SU-DHL-6 (cell line): ENCODE measurements around the gene SH2D3A.
"Not testable (repeated sequence)": the region's sequence is repeated elsewhere in the genome, so short reads cannot be mapped to it uniquely, and the experiment has no call there.

ENCODE experiments used
- H2AFZ ChIP-seq: fragments of 200-600 bp; sonication (generic); 2 replicates; pipeline ENCODE4 v1.6.1; 2014; ENCODE audit warnings: low read depth, mild to moderate bottlenecking, moderate library complexity, mixed read lengths, antibody characterized with exemption, low read length; ENCODE audit not compliant: severe bottlenecking
- H3F3A ChIP-seq: fragments of 200-600 bp; shearing (Covaris generic); 2 replicates; pipeline ENCODE4 v1.6.0; 2016; ENCODE audit warnings: antibody characterized with exemption, mild to moderate bottlenecking; ENCODE audit not compliant: insufficient read depth
- H3K27ac ChIP-seq: fragments of 200-600 bp; sonication (generic); 2 replicates; pipeline ENCODE4 v1.5.1; 2016; ENCODE audit warnings: low read depth, mild to moderate bottlenecking, low read length, moderate library complexity, mixed read lengths
- H3K27me3 ChIP-seq: fragments of 200-600 bp; sonication (generic), shearing (Covaris generic); 2 replicates; pipeline ENCODE4 v1.6.0; 2014; ENCODE audit warnings: mild to moderate bottlenecking, low read length
- H3K36me3 ChIP-seq: fragments of 200-600 bp; sonication (generic); 2 replicates; pipeline ENCODE4 v1.6.1; 2014; ENCODE audit warnings: mild to moderate bottlenecking, low read length, mixed read lengths
- H3K4me2 ChIP-seq: fragments of 300-600, 200-600 bp; shearing (Covaris generic), sonication (generic); 2 replicates; pipeline ENCODE4 v1.6.0; 2014; ENCODE audit warnings: low read length, low read depth, mild to moderate bottlenecking; ENCODE audit not compliant: poor library complexity, severe bottlenecking
- H3K4me3 ChIP-seq: fragments of 200-600 bp; sonication (generic); 2 replicates; pipeline ENCODE4 v1.5.1; 2014; ENCODE audit warnings: antibody characterized with exemption, low read length, mild to moderate bottlenecking, mixed read lengths; ENCODE audit not compliant: insufficient read depth, poor library complexity, severe bottlenecking
- H3K79me2 ChIP-seq: fragments of 200-600 bp; sonication (generic); 2 replicates; pipeline ENCODE4 v1.6.1; 2014; ENCODE audit warnings: mild to moderate bottlenecking, low read length, moderate library complexity; ENCODE audit not compliant: insufficient read depth
- H3K9ac ChIP-seq: fragments of 200-600 bp; sonication (generic); 2 replicates; pipeline ENCODE4 v1.7.0; 2014; ENCODE audit warnings: mild to moderate bottlenecking, low read length
- H3K9me2 ChIP-seq: fragments of 200-600 bp; sonication (generic); replicated peaks from 2 replicates; pipeline ENCODE4 v1.6.1; 2014; ENCODE audit warnings: low read length; ENCODE audit not compliant: insufficient read depth
- H3K9me3 ChIP-seq: fragments of 200-600 bp; sonication (generic); 2 replicates; pipeline ENCODE4 v1.6.1; 2014; ENCODE audit warnings: low read length, mixed read lengths; ENCODE audit not compliant: insufficient read depth
- H4K20me1 ChIP-seq: fragments of 200-600 bp; sonication (generic); 2 replicates; pipeline ENCODE4 v1.6.1; 2014; ENCODE audit warnings: low read depth, mild to moderate bottlenecking, antibody characterized with exemption, low read length, moderate library complexity, mixed read lengths
- EZH2phosphoT487 ChIP-seq: fragments of 200-600 bp; sonication (generic), shearing (Covaris generic); conservative IDR thresholded peaks from 2 replicates; pipeline ENCODE4 v1.6.1; 2018; ENCODE audit warnings: mild to moderate bottlenecking, antibody characterized with exemption, low read length, moderate library complexity, mixed read lengths
- TF ChIP-seq, protein P1 (sequence below): fragments of 200-600 bp; sonication (generic); IDR thresholded peaks from one replicate; pipeline ENCODE4 v1.5.1; 2017; ENCODE audit warnings: antibody characterized with exemption, mild to moderate bottlenecking, low read length, moderate library complexity; ENCODE audit not compliant: insufficient read depth, poor library complexity, severe bottlenecking

The SH2D3A gene

DNA sequence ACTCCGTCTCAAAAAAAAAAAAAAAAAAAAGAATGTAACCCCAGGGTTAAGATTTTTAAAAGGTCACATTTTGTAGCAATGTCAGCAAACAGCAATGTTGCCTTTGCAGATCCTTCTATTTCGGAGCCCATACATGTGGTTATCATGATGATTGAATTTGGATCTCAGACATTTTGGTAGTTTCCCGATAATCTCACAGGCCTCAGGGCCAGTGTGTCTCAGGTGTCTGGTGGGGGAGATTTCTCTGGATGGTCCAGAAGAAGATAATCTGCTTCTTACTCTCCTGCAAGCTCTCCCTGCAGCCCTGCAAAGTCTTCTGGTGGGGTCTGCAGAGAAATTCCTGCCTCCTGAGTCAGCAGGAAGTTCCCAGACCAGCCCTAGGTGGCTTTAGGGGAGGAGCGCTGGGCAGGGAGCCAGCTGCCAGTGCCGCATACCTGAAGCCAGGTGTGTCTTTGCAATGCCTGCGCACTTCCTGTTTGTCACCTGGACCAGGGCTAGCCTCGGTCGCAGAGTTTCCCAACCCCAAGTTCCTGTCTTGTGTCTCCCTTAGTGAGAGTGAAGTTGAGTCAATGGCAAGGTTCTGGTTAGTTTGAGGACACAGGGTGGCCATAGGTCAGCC lies 1.4 kb downstream of the SH2D3A start:
- H4K20me1 ChIP-seq: no peaks in the 10 kb centered on the region
- no peak overlapping the region for H3K27ac ChIP-seq
- H3K36me3 ChIP-seq: no peaks in the 10 kb centered on the region
- peaks cover 9% of the 10 kb centered on the region; the same call in 1 of the 2 replicates for H3K79me2 ChIP-seq
- H3K9me3 ChIP-seq: no peaks in the 10 kb centered on the region
- no peaks in the 10 kb centered on the region for H3K27me3 ChIP-seq
- H3K9ac ChIP-seq: peak overlapping the region; percentile 59
- peaks cover 11% of the 10 kb centered on the region for H3F3A ChIP-seq
- H2AFZ ChIP-seq: no peak overlapping the region
- H3K9me2 ChIP-seq: no peaks in the 10 kb centered on the region
- H3K4me3 ChIP-seq: peak overlapping the region; percentile 69
- TF ChIP-seq, protein P1, sequence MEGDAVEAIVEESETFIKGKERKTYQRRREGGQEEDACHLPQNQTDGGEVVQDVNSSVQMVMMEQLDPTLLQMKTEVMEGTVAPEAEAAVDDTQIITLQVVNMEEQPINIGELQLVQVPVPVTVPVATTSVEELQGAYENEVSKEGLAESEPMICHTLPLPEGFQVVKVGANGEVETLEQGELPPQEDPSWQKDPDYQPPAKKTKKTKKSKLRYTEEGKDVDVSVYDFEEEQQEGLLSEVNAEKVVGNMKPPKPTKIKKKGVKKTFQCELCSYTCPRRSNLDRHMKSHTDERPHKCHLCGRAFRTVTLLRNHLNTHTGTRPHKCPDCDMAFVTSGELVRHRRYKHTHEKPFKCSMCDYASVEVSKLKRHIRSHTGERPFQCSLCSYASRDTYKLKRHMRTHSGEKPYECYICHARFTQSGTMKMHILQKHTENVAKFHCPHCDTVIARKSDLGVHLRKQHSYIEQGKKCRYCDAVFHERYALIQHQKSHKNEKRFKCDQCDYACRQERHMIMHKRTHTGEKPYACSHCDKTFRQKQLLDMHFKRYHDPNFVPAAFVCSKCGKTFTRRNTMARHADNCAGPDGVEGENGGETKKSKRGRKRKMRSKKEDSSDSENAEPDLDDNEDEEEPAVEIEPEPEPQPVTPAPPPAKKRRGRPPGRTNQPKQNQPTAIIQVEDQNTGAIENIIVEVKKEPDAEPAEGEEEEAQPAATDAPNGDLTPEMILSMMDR: no peak
- no peak for TF ChIP-seq EZH2phosphoT487
- H3K4me2 ChIP-seq: peak overlapping the region; percentile 84

DNA sequence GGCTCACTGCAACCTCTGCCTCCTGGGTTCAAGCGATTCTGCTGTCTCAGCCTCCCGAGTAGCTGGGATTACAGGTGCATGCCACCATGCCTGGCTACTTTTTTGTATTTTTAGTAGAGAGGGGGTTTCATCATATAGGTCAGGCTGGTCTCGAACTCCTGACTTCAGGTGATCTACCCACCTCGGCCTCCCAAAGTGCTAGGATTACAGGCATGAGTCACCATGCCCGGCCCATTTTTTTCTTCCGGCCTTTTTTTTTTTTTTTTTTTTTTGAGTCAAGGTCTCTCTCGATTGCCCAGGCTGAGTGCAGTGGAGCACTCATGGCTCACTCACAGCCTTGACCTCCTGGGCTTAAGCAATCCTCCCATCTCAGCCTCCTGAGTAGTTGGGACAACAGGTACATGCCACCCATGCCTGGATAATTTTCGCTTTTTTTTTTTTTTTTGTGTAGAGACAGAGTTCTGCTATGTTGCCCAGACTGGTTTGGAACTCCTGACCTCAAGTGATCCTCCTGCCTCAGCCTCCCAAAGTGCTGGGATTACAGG lies 4.9 kb downstream of the SH2D3A start:
- not testable (repeated sequence) for H3K9me2 ChIP-seq, H3K4me3 ChIP-seq, H3K36me3 ChIP-seq, H3K79me2 ChIP-seq, H3K4me2 ChIP-seq, H3K27ac ChIP-seq, H4K20me1 ChIP-seq, H3K9me3 ChIP-seq, H2AFZ ChIP-seq, H3K27me3 ChIP-seq, H3F3A ChIP-seq, H3K9ac ChIP-seq

DNA sequence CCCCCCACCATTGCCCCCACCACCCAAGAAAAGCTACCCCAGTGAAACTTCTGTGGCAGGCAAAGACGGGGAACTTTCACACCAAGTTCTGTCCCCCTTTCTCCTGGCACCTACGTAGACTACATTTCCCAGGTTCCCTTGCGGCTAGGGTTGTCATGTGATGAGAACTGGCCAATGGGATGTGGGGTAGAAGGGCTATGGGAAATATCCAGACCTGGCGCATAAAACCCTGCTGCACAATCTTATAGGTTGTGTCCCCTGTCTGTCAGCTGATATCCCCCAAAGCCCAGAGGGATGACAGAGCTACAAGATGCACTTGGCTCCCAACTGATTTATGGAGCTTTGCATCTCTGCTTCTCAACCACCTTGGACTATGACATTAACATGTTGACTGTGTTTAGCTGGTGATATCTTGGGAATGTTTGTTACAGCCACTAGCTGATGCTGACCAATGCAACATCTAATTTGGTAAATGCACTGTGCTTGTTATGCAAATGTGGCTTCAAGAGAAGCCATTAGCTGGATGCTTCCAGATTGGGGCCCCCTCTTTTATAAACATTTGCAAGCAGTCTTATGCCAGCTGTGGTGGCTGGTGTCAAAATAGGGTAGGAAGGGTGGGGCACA lies 6.1 kb downstream of the SH2D3A start:
- no peaks in the 10 kb centered on the region for H3K9me2 ChIP-seq
- no peak overlapping the region for H2AFZ ChIP-seq
- no peaks in the 10 kb centered on the region for H4K20me1 ChIP-seq
- H3K4me2 ChIP-seq: no peak overlapping the region
- no peaks in the 10 kb centered on the region for H3K9me3 ChIP-seq
- H3K79me2 ChIP-seq: peaks cover 4% of the 10 kb centered on the region; the same call in 1 of the 2 replicates
- TF ChIP-seq, protein P1: no peak
- TF ChIP-seq EZH2phosphoT487: no peak
- no peak overlapping the region for H3K27ac ChIP-seq
- H3K27me3 ChIP-seq: no peaks in the 10 kb centered on the region
- no peak overlapping the region for H3K4me3 ChIP-seq
- H3F3A ChIP-seq: 0 out of 2 replicates have a peak, but pooled peaks cover 3% of the 10 kb centered on the region
- no peaks in the 10 kb centered on the region for H3K36me3 ChIP-seq
- no peak overlapping the region for H3K9ac ChIP-seq

DNA sequence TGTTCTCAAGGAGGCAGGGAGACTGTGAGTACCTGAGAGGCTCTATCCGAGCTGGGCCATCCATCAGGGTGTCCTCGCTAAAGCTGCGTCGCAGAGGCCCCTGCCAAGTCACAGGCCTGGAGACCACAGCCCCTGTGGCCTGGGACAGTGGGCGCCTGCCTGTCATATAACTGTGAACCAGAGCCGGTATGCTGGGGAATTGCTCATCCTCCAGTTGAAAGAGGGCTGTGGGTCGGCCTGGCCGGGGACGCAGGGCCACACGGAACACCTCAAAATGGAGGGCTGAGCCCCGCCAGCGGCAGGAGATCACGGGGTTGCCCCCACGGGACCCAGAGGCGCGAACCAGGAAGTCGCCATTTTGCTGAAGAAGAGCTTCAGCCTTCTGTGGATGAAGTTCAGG lies 6.6 kb downstream of the SH2D3A start:
- Histone ChIP-seq H3K27ac (no peak overlapping the region), H3K4me3 (no peak overlapping the region), H3F3A (0 out of 2 replicates have a peak, but pooled peaks cover 3% of the 10 kb centered on the region), H3K9ac (no peak overlapping the region), H3K9me3 (no peaks in the 10 kb centered on the region), H3K4me2 (no peak overlapping the region), H4K20me1 (no peaks in the 10 kb centered on the region), H3K36me3 (no peaks in the 10 kb centered on the region), H3K9me2 (no peaks in the 10 kb centered on the region), H2AFZ (no peak overlapping the region), H3K79me2 (no peaks in the 10 kb centered on the region), H3K27me3 (no peaks in the 10 kb centered on the region)
- TF ChIP-seq EZH2phosphoT487: no peak
- TF ChIP-seq, protein P1: no peak
